GM18498 (cell line): ENCODE measurements around the gene ARHGEF1.

Experiments
- ATAC-seq: cut with Tn5 transposase; IDR thresholded peaks from one replicate; pipeline ENCODE4 v1.9.1; 2021; ENCODE audit warnings: mild to moderate bottlenecking, moderate library complexity; ENCODE audit not compliant: unreplicated experiment

The ARHGEF1 gene

GRCh38 chr19:41917676-41918075 is 34.7 kb downstream of the ARHGEF1 start:
- ATAC-seq: no peak

- no peak for ATAC-seq
Measured at GRCh38 chr19:41918095-41918494, 35.1 kb downstream of the ARHGEF1 start.

GRCh38 chr19:41918653-41919244 is 35.8 kb downstream of the ARHGEF1 start:
- no peak for ATAC-seq

GRCh38 chr19:41919948-41920712 is 37.1 kb downstream of the ARHGEF1 start:
- no peak for ATAC-seq

GRCh38 chr19:41920882-41921576 is 38.0 kb downstream of the ARHGEF1 start:
- no peak for ATAC-seq

GRCh38 chr19:41921577-41922576 is 38.9 kb downstream of the ARHGEF1 start:
- ATAC-seq: no peak

GRCh38 chr19:41922585-41922984 is 39.6 kb downstream of the ARHGEF1 start:
- ATAC-seq: no peak

- ATAC-seq: no peak
Measured at GRCh38 chr19:41923045-41923788, 40.2 kb downstream of the ARHGEF1 start.

- no peak for ATAC-seq
Measured at GRCh38 chr19:41924151-41925145, 41.5 kb downstream of the ARHGEF1 start.

GRCh38 chr19:41925208-41926003 is 42.4 kb downstream of the ARHGEF1 start:
- no peak for ATAC-seq

- no peak for ATAC-seq
Measured at GRCh38 chr19:41926028-41926762, 43.2 kb downstream of the ARHGEF1 start.

GRCh38 chr19:41926763-41927496 is 43.9 kb downstream of the ARHGEF1 start:
- ATAC-seq: no peak

- no peak for ATAC-seq
Measured at GRCh38 chr19:41927497-41928192, 44.7 kb downstream of the ARHGEF1 start.

GRCh38 chr19:41928221-41928683 is 45.3 kb downstream of the ARHGEF1 start, which contains the start of gene ERFL:
ERFL (minus strand) TSS chr19:41928449; CDS start chr19:41912919, 15,530 bp downstream.
- ATAC-seq: no peak

- ATAC-seq: no peak
Measured at GRCh38 chr19:41928754-41929535, 46.0 kb downstream of the ARHGEF1 start.
